ENCODE measurements around the gene RALY. TPM values are rescaled to one million over a fixed set of nuclear protein-coding genes. Genes with fewer than 3 reads are reported as not detected.
A peak's percentile ranks its signal among the peaks of the same experiment; 100 is the strongest.

RALY gene
- total RNA-seq, 2 donors from 2014 or later: 37.9 to 49.3 TPM

GRCh38 chr20:34111702-34112599, 118.2 kb downstream of the RALY start, which contains the start of gene EIF2S2:
Gene EIF2S2 (minus strand): TSS chr20:34112243. CDS start chr20:34112110, 133 bp downstream.
- ATAC-seq: peak; percentile 95
- peaks cover 0 to 2% of the 10 kb centered on the region in 2 donors for H3K36me3 ChIP-seq (replicated peaks in 1 of 2; ENCODE audit: insufficient read depth in 1 of 2, low read depth in 2 of 2)
- DNase-seq: peak; percentile 97 to 98 (median 98)
- peaks cover 0 to 3% (median 0%) of the 10 kb centered on the region in 3 donors for H3K9me3 ChIP-seq
- WGBS, 2 donors: 0% methylated on average over 81 of the region's 81 CpGs; no CpG with 5 or more reads in 1 of the 2 donors
- H3K27ac ChIP-seq: peak within 1 kb of the TSS; percentile 96 to 98 (median 97)
- peaks cover 38% of the 10 kb centered on the region for H3K4me1 ChIP-seq
- TF ChIP-seq CTCF (IDR thresholded peaks at IDR 0.05): peak in 2 of 7 experiments; percentile 8 to 19
- peak; percentile 98 to 99 (median 98) for TF ChIP-seq POLR2A (IDR thresholded peaks at IDR 0.05)
- peak within 1 kb of the TSS; percentile 68 to 77 for H3K4me3 ChIP-seq
- H3K27me3 ChIP-seq: no peaks in the 10 kb centered on the region
- intact Hi-C loops (cut with DNase I): no loop called here

- Histone ChIP-seq H3K9me3 (peaks cover 0 to 3% (median 0%) of the 10 kb centered on the region in 3 donors), H3K4me3 (peak overlapping the region; percentile 68 to 77), H3K36me3 (replicated peaks in 1 of 2; ENCODE audit: insufficient read depth in 1 of 2, low read depth in 2 of 2) (peaks cover 0 to 2% of the 10 kb centered on the region in 2 donors), H3K4me1 (peaks cover 32% of the 10 kb centered on the region), H3K27ac (peak overlapping the region; percentile 78 to 98 (median 97)), H3K27me3 (no peaks in the 10 kb centered on the region)
- DNase-seq (peak; percentile 30 to 39 (median 34)), ATAC-seq (no peak)
- intact Hi-C loops (cut with DNase I): no loop called here
- TF ChIP-seq POLR2A (IDR thresholded peaks at IDR 0.05) (no peak), CTCF (IDR thresholded peaks at IDR 0.05) (no peak)
- WGBS, 2 donors: 1% methylated on average over 15 to 18 of the region's 18 CpGs
Measured at GRCh38 chr20:34112600-34113101, 118.9 kb downstream of the RALY start.

- H3K27ac ChIP-seq: no peak overlapping the region
- no peaks in the 10 kb centered on the region for H3K36me3 ChIP-seq (replicated peaks in 1 of 2; ENCODE audit: insufficient read depth in 1 of 2, low read depth in 2 of 2)
- DNase-seq (no peak), ATAC-seq (no peak)
- 74 to 80% methylated on average over 4 of the region's 4 CpGs for WGBS, 2 donors
- intact Hi-C loops (cut with DNase I): no loop called here
- peaks cover 0 to 3% (median 0%) of the 10 kb centered on the region in 3 donors for H3K9me3 ChIP-seq
- no peak overlapping the region for H3K4me3 ChIP-seq
- peaks cover 11% of the 10 kb centered on the region for H3K4me1 ChIP-seq
- TF ChIP-seq CTCF (IDR thresholded peaks at IDR 0.05) (no peak), POLR2A (IDR thresholded peaks at IDR 0.05) (no peak)
- no peaks in the 10 kb centered on the region for H3K27me3 ChIP-seq
Measured at GRCh38 chr20:34114809-34115208, 121.1 kb downstream of the RALY start.

GRCh38 chr20:34115232-34115631, 121.5 kb downstream of the RALY start:
- H3K36me3 ChIP-seq (replicated peaks in 1 of 2; ENCODE audit: insufficient read depth in 1 of 2, low read depth in 2 of 2): no peaks in the 10 kb centered on the region
- intact Hi-C loops (cut with DNase I): no loop called here
- ATAC-seq: no peak
- H3K9me3 ChIP-seq: peaks cover 0 to 3% (median 0%) of the 10 kb centered on the region in 3 donors
- H3K4me1 ChIP-seq: peaks cover 6% of the 10 kb centered on the region
- H3K27ac ChIP-seq: no peak overlapping the region
- DNase-seq: no peak
- no peaks in the 10 kb centered on the region for H3K27me3 ChIP-seq
- H3K4me3 ChIP-seq: no peak overlapping the region
- TF ChIP-seq CTCF (IDR thresholded peaks at IDR 0.05): no peak
- TF ChIP-seq POLR2A (IDR thresholded peaks at IDR 0.05): no peak

Measured in body of pancreas (tissue), 4 donors.